HG02973 (cell line): ENCODE measurements around the gene SHC3.

Experiments used
- ATAC-seq: cut with Tn5 transposase; IDR thresholded peaks from one replicate; pipeline ENCODE4 v1.9.1; 2021; ENCODE audit warnings: moderate library complexity; ENCODE audit not compliant: unreplicated experiment

SHC3 gene

GRCh38 chr9:89032173-89032572 lies 146.4 kb downstream of the SHC3 start:
- ATAC-seq: no peak

- no peak for ATAC-seq
Measured at GRCh38 chr9:89029788-89030187, 148.8 kb downstream of the SHC3 start.

- no peak for ATAC-seq
Measured at GRCh38 chr9:89026876-89027275, 151.7 kb downstream of the SHC3 start.

- no peak for ATAC-seq
Measured at GRCh38 chr9:89025553-89025952, 153.1 kb downstream of the SHC3 start.

GRCh38 chr9:89024727-89025126 lies 153.9 kb downstream of the SHC3 start:
- ATAC-seq: no peak

- no peak for ATAC-seq
Measured at GRCh38 chr9:89023740-89024139, 154.9 kb downstream of the SHC3 start.

GRCh38 chr9:89022902-89023301 lies 155.7 kb downstream of the SHC3 start:
- ATAC-seq: no peak

GRCh38 chr9:89022001-89022759 lies 156.4 kb downstream of the SHC3 start:
- no peak for ATAC-seq

GRCh38 chr9:89021154-89021803 lies 157.3 kb downstream of the SHC3 start:
- no peak for ATAC-seq

- ATAC-seq: no peak
Measured at GRCh38 chr9:89020754-89021153, 157.9 kb downstream of the SHC3 start.

- ATAC-seq: no peak
Measured at GRCh38 chr9:89015336-89015735, 163.3 kb downstream of the SHC3 start.

GRCh38 chr9:89014153-89014552 lies 164.5 kb downstream of the SHC3 start:
- no peak for ATAC-seq

GRCh38 chr9:89013660-89014059 lies 165.0 kb downstream of the SHC3 start:
- ATAC-seq: no peak

GRCh38 chr9:89012294-89013042 lies 166.2 kb downstream of the SHC3 start:
- ATAC-seq: no peak

- ATAC-seq: no peak
Measured at GRCh38 chr9:89011683-89012082, 166.9 kb downstream of the SHC3 start.

GRCh38 chr9:89010526-89011111 lies 168.0 kb downstream of the SHC3 start:
- ATAC-seq: no peak

GRCh38 chr9:89010056-89010455 lies 168.6 kb downstream of the SHC3 start:
- ATAC-seq: no peak

- ATAC-seq: no peak
Measured at GRCh38 chr9:89009546-89009840, 169.1 kb downstream of the SHC3 start.

- ATAC-seq: no peak
Measured at GRCh38 chr9:89008744-89009545, 169.7 kb downstream of the SHC3 start.

- ATAC-seq: no peak
Measured at GRCh38 chr9:89008055-89008743, 170.4 kb downstream of the SHC3 start.
